Gastroesophageal sphincter (tissue), 3 donors: ENCODE data around the gene EHMT2.

Experiments
- CTCF ChIP-seq, 4 experiments: fragments of 200-600 bp in 2 of 4; fragments of 450-650 bp in 2 of 4; sonication (generic) in 1 of 4; IDR thresholded peaks; one replicate each; pipeline ENCODE4 v1.5.1; 2017 to 2019; ENCODE audit warnings: antibody characterized with exemption in 4 of 4, mild to moderate bottlenecking in 2 of 4, moderate library complexity in 2 of 4
- EP300 ChIP-seq: sonication (generic); formaldehyde crosslinking; IDR thresholded peaks from one replicate; pipeline ENCODE4 v1.6.1; 2017; ENCODE audit warnings: antibody characterized with exemption, mild to moderate bottlenecking
- POLR2A ChIP-seq, 2 donors: fragments of 450-650 bp; IDR thresholded peaks; one replicate each; pipeline ENCODE4 v1.6.1; 2017; ENCODE audit warnings: antibody characterized with exemption in 2 of 2, mild to moderate bottlenecking in 2 of 2, moderate library complexity in 1 of 2

DNA sequence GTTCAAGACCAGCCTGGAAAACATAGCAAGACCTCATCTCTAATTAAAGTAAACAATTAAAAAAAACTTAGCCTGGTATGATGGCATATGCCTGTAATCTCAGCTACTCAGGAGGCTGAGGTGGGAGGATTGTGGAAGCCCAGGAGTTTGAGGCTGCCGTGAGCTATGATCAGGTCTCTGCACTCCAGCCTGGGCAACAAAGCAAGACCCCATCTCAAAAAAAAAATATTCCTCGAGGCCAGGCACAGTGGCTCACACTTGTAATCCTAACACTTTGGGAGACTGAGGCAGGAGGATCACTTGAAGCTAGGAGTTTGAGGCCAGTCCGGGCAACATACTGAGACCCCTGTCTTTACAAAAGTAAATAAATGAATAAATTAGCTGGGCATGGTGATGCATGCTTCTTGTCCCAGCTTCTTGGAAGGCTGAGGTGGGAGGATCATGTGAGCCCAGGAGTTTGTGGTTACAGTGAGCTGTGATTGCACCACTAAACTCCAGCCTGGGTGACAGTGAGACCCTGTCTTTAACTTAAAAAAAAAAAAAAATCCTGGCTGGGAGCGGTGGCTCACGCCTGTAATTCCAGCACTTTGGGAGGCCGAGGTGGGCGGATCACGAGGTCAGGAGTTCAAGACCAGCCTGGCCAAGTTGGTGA, 20.7 kb upstream of the EHMT2 start:
- TF ChIP-seq CTCF (IDR thresholded peaks at IDR 0.05) (no peak), POLR2A (IDR thresholded peaks at IDR 0.05) (no peak), EP300 (no peak)
